ENCODE data around the gene KCNJ16. TPM values are rescaled to one million over a fixed set of nuclear protein-coding genes. Genes with fewer than 3 reads are reported as not detected.
A peak's percentile ranks its signal among the peaks of the same experiment; 100 is the strongest.

The KCNJ16 gene
- polyA plus RNA-seq, 2 of the 4 experiments (the other 2 are of a cell fraction), result 0.87 to 1.6 TPM

- WGBS (ENCODE audit: missing lambda C conversion rate), result 91% methylated on average over 3 of the region's 3 CpGs
- FAIRE-seq, result no peak
- ChIA-PET POLR2A (no interaction called here), CTCF (interaction anchor here (0.8 to 1.7 kb wide), 5 partner anchors 9 to 631 kb away, joined by 3 to 5 read pairs (median 4); no protein-coding TSS in a partner anchor)
- no peak overlapping the region for H3K4me3 ChIP-seq
- no peak for ATAC-seq
- no peak overlapping the region for H3K27ac ChIP-seq
- DNase-seq (ENCODE audit: low read depth in 1 of 2, low spot score in 1 of 2), result no peak
- no peak overlapping the region for H3K4me2 ChIP-seq
- H3K4me1 ChIP-seq, result no peaks in the 10 kb centered on the region
- TF ChIP-seq POLR2AphosphoS2 (conservative IDR thresholded peaks at IDR 0.05; ENCODE audit: low read length) (no peak), FOSL2 (IDR thresholded peaks at IDR 0.05) (no peak), FOSL2 (CRISPR knock-in tag; IDR thresholded peaks at IDR 0.05) (no peak), EHF (CRISPR knock-in tag; IDR thresholded peaks at IDR 0.05) (no peak), NPAS2 (CRISPR knock-in tag; IDR thresholded peaks at IDR 0.05; ENCODE audit: borderline replicate concordance) (0 out of 2 replicates have a peak, but pooled peaks have one; percentile 1)
- no peaks in the 10 kb centered on the region for H3K9me3 ChIP-seq
These were observed 78.2 kb downstream of the KCNJ16 start for GRCh38 chr17:70153210-70153609.

GRCh38 chr17:70157151-70157550, 82.1 kb downstream of the KCNJ16 start:
- ChIA-PET CTCF (interaction anchor here (0.8 kb wide), 1 partner anchor 14 kb away, joined by 4 read pairs; no protein-coding TSS in a partner anchor), POLR2A (no interaction called here)
- peaks cover 8% of the 10 kb centered on the region; the same call in 1 of the 3 replicates for H3K4me1 ChIP-seq
- TF ChIP-seq ZC3H11A (IDR thresholded peaks at IDR 0.05) (no peak), REST (IDR thresholded peaks at IDR 0.05) (no peak), CTCF (IDR thresholded peaks at IDR 0.05) (no peak), SMC3 (IDR thresholded peaks at IDR 0.05) (no peak), ZFP36 (IDR thresholded peaks at IDR 0.05; ENCODE audit: borderline replicate concordance, partially characterized antibody) (no peak), MYC (IDR thresholded peaks at IDR 0.05; ENCODE audit: borderline replicate concordance, low read length) (no peak), RNF2 (IDR thresholded peaks at IDR 0.05; ENCODE audit: borderline replicate concordance, low read depth) (no peak), HES2 (IDR thresholded peaks at IDR 0.05) (no peak), PHF8 (IDR thresholded peaks at IDR 0.05; ENCODE audit: borderline replicate concordance, low read depth) (no peak), FOXS1 (CRISPR knock-in tag; IDR thresholded peaks at IDR 0.05) (no peak), RFX5 (IDR thresholded peaks at IDR 0.05) (no peak), NR3C1 (IDR thresholded peaks at IDR 0.05) (no peak), CBX8 (IDR thresholded peaks at IDR 0.05) (no peak), EHF (CRISPR knock-in tag; IDR thresholded peaks at IDR 0.05) (no peak), RCOR1 (IDR thresholded peaks at IDR 0.05; ENCODE audit: low read depth, low read length) (no peak), SREBF2 (IDR thresholded peaks at IDR 0.05) (no peak), FOSB (CRISPR knock-in tag; IDR thresholded peaks at IDR 0.05) (no peak)
- FAIRE-seq (no peak), DNase-seq (ENCODE audit: low read depth in 1 of 2, low spot score in 1 of 2) (no peak), ATAC-seq (no peak; a peak in 1 of 6 replicates)
- H3K4me2 ChIP-seq, result no peak overlapping the region
- WGBS (ENCODE audit: missing lambda C conversion rate), result 77% methylated on average over 4 of the region's 4 CpGs
- H3K4me3 ChIP-seq, result no peak overlapping the region
- H3K9me3 ChIP-seq, result no peaks in the 10 kb centered on the region
- no peak overlapping the region for H3K27ac ChIP-seq

Measured in A549 (cell line).